Iris pigment epithelial cell (primary cell): Measurements from ENCODE around the gene KLC3.
"Not testable (repeated sequence)": the region's sequence is repeated elsewhere in the genome, so short reads cannot be mapped to it uniquely, and the experiment has no call there.

Experiments
- DNase-seq: peaks from one replicate; pipeline ENCODE4 v3.0.0-alpha.2; 2011; ENCODE audit warnings: low read depth

KLC3 gene

DNA sequence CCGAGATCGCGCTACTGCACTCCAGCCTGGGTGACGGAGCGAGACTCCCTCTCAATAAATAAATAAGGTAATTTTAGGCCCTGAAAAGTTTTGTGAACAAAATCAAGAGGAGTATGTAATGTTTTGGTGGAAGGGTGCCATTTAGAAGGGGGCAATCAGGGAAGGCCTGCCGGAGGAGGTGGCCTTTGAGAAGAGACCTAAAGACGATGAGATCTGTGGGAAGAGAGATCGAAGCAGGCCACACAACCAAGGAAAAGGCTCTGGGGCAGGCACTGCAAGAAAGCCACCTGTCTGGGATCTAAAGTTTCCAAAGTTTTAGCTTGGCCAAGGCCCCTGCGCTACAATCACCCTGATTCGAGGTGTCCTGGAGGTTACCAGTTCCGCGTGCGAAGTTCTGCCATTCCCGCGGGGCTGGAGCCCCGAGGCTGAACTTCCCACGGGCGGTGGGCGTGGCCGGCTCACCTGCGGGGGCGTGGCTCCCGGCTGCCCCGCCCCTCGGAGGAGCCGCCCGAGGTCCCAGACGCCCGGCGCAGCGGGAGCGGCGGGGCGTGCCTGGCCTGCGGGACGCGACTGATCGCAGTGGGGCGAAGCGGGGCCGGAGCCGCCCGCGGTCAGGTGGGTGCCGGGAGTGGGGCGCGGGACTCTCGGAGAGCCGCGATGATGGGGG, at the start of gene KLC3:
KLC3 (plus strand) TSS at position 519 of the 667 bp plus-strand sequence. CDS start 4,792 bp downstream, outside the sequence.
- DNase-seq = no peak

DNA sequence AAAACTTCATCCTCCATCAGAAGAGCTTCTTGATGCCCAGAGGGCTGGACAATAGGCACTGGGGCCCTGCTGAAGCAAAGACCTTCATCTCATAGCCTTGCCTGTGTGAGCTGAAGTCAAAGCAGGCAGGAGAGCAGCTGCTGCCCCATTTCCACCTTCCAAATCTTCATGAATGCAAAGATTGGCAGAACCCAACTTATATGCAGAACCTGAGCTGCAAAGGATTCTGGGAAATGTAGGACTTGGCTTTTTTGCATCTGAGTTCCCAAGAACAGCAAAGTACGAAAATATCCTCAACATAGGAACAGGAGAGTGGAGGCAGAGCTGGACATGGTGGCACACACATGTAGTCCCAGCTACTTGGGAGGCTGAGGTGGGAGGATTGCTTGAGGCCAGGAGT, 48.7 kb upstream of the KLC3 start:
- DNase-seq = no peak

DNA sequence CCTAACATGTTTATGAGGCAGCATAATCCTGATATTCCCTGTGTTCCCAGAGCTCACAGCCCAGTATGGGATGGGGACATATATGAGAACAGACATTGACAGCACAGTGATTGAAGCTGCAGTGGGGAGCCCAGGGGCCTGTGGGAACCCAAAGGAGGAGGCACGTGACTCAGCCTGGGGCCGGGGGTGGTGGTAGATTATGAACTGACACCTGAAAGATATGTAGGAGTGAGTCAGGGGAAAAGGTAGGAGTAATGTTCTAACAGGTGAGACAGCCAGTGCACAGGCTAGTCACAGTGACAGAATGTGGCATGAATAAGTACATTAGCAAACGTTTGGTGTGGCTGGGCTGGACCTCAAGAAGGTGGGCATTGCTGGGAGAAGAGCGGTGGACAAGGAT, 46.9 kb upstream of the KLC3 start:
- DNase-seq = no peak

DNA sequence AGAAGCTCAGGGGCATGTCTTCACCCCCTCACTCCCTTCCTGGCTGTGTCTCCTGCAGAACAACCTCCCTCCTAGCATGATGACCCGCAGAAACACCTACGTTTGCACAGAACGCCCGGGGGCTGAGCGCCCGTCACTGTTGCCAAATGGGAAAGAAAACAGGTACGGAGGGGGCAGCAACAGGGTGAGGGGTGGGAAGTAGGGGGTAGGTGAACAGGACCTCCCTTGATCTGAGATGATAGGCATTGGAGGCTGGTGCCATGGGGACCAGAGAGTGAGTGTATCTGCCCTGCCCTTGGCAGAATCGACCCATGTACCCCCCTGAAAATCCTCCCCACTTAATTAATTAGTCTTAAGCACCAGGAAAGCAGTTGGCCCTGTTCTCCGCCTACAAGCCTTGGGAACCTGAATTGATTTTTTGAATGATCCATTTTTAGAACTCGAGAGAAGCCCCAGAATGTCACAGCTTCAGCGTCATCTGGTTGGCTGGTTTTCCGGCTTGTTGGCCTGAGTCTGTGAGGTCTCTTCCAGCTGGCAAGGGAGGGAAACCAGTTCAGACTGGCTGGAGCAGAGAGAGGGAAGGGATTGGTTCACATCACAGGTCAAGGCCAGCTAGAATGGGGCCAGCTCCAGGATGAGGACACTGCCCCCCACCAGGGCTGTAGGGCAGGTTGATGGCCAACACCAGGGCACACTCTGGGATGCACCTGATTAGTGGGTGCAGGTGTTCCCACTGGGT, 46.1 kb upstream of the KLC3 start:
- no peak for DNase-seq

DNA sequence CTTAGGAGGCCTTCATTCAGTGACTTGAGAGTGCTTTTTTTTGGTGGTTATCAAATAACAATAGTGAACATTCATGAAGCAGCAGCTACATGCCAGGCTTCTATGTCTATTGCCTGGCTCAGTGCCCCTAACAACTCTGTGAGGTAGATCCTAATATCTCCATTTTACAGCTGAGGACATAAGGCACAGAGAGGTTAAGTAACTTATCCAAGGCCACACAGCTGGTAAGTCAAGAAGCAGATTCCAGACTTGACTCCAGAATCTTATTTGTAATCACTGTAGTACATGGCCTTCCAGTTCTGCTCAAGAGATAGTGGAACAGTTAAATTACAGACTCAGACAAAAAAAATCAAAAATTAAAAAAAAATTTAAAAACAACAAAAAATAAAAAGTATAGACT, 44.7 kb upstream of the KLC3 start:
- no peak for DNase-seq

DNA sequence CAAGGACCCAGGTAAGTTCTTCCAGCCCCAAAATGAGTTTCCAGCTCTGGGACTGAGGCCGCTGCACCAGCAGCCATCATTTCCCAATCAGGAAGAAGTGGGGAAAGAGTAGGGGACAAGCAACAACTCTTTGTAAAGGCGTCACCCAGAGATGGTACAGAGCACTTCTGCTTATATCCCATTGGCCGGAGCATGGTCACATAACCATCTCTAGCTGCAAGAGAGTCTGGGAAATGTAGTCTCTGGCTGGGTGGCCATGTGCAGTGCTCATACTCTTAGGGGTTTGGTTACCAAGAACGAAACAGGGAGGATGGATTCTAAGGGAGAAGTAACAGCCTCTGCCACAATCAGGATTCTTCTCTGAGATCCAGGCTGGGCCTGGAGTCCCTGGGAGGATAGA, 44.2 kb upstream of the KLC3 start:
- no peak for DNase-seq

DNA sequence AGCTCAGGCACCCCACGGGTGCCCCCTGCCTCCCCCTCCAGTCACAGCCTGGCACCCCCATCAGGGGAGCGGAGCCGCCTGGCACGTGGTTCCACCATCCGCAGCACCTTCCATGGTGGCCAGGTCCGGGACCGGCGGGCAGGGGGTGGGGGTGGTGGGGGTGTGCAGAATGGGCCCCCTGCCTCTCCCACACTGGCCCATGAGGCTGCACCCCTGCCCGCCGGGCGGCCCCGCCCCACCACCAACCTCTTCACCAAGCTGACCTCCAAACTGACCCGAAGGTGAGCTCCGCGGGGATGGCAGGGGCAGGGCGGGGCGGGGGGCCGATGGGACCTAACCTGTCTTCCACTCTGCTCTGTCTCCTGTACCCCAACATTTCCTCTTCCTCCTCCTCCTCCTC, 42.9 kb upstream of the KLC3 start:
- no peak for DNase-seq

DNA sequence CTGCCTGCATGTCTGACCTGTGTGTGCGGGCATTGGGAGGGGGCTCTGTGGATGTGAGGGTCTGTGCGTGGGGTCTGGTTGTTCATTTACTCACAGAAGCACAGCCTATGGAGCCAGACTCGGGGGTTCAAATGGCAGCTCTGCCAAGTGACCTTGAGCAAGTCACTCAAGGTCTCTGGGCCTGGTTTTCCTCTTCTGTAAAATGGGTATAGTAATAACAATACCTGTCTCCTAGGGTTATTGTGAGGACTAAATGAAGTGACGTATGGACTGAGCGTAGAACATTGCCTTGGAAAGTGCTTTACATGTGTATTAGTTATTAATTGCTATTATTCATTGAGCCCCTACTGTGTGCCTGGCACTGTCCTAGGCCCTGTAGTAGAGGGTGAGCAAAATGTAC, 42.3 kb upstream of the KLC3 start:
- no peak for DNase-seq

DNA sequence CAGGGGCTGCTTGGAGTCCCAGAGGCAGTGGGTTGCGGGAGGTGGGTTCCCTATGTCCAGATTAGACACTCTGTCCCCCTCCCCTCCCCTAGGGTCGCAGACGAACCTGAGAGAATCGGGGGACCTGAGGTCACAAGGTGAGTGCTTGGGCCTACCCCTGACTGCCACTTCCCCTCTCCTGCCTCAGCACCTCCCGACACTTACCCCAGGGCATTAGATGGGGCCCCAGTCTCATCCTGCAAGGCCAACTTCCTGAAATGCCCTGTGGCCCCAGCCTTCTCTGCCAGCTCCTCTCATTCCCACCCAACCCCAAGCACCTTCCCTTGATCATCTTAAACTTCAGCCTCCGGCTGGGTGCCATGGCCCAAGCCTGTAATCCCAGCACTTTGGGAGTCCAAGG, 40.8 kb upstream of the KLC3 start:
- no peak for DNase-seq

DNA sequence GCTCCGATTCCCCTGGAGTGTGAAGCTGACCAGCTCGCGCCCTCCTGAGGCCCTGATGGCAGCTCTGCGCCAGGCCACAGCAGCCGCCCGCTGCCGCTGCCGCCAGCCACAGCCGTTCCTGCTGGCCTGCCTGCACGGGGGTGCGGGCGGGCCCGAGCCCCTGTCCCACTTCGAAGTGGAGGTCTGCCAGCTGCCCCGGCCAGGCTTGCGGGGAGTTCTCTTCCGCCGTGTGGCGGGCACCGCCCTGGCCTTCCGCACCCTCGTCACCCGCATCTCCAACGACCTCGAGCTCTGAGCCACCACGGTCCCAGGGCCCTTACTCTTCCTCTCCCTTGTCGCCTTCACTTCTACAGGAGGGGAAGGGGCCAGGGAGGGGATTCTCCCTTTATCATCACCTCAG, 38.1 kb upstream of the KLC3 start:
- no peak for DNase-seq

DNA sequence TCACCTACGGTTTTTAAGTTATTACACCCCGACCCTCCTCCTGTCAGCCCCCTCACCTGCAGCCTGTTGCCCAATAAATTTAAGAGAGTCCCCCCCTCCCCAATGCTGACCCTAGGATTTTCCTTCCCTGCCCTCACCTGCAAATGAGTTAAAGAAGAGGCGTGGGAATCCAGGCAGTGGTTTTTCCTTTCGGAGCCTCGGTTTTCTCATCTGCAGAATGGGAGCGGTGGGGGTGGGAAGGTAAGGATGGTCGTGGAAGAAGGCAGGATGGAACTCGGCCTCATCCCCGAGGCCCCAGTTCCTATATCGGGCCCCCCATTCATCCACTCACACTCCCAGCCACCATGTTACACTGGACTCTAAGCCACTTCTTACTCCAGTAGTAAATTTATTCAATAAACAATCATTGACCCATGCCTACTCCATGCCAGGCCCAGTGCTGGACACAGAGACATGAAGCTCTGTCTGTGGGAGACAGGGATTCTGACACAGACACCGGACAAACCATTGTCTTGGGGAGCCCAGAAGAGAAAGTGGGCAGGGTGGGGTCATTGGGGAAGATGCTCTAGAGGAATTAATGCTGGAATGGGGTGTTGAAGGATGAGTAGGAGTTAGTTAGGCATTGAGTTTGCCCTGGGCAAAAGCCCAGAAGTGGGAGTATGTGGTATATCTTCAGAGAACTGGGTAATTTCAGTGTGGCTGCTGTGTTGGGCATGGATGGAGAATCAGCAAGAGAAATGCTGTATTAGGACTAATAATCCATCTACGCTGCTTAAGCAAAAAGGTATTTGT, 37.1 kb upstream of the KLC3 start:
- DNase-seq = no peak

DNA sequence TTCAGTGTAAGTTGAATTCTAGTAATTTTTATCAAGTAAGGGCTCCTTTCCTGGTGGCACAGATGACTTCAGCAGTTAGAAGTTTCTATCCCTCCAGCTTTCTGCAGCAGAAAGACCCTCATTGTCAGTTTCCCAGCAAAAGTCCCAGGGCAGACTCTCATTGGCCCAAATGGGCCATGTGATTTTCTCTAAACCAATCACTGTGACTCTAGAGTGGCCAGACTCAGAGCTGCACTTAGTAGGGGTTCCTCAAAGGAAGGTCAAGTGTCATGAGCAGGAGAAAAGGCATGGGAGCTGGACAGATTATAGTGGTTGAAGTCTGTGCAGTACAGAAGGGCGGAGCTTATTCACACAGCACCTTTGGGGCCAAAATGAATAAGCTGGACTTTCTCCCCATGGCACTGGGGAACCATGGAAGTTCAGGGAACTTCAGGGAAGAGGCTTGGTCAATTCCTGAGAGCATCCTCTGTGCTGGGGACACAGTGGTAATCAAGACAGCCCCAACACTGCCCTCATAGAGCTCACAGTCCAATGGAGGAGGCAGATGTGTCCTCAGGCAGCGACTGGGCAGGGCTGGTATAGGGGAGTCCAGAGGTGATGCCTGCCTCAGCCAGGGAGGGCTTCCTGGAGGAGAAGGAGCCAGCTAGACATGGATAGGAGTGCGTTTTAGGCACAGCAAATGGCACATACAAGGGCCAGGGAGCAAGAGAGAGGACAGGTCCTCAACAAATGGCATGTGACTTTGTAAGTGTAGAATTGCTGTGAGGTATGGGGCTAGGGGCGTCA, 36.2 kb upstream of the KLC3 start:
- no peak for DNase-seq

DNA sequence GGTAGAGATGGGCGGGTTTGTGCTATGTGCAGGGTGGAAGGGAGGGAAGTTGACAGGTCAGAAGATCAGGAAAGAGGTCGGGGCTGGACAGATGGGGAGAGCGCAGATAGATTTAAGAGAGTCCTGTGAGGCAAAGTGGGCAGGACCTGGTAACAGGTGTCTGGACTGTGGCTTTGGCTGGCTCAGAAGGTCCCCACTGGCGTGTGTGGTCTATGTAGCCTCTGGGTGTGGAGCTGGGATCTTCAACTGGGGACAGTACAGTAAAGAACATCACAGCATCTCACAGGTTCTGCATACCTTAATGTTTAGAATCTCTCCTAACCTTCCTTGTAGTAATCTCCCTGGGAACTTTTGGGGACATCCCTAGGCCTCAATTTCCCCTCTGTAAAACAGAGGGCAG, 35.5 kb upstream of the KLC3 start:
- no peak for DNase-seq

DNA sequence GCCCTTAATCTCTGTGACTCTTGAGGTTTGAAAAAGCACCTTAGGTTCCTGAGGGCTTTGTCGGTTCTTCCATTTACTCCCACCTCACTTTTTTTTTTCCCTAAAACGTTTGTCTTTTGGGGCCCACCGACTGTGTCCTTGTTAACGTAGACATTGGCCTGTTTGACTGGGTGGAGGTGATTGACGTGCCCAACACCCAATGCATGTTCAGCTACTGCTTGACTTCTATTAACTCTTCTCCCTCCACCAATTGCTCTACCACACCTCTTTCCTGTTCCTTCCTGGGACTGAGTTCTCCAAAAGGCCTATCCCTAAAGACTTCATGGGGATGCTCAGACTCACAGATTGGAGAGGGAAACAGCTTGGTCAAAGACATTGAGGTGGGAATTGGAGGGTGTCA, 35.1 kb upstream of the KLC3 start:
- peak; percentile 43 for DNase-seq

DNA sequence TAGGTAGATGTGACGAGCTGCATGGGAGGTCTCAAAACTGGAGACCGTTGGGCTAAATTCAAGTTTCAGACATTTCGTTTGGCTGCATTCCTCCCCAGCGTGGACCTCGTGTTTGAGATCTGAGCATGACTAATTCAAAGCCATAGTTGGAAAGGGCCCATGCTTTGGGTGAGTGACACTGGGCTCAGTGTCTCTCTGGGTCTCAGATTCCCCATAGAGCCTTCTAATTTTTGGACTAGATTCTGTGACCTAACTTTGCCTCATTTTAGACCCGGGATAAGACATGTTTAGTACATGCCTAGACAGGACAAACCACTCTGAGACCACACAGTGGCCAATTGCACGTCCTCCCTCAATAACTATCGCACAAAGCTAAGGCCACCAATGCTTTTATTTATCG, 34.5 kb upstream of the KLC3 start:
- no peak for DNase-seq

DNA sequence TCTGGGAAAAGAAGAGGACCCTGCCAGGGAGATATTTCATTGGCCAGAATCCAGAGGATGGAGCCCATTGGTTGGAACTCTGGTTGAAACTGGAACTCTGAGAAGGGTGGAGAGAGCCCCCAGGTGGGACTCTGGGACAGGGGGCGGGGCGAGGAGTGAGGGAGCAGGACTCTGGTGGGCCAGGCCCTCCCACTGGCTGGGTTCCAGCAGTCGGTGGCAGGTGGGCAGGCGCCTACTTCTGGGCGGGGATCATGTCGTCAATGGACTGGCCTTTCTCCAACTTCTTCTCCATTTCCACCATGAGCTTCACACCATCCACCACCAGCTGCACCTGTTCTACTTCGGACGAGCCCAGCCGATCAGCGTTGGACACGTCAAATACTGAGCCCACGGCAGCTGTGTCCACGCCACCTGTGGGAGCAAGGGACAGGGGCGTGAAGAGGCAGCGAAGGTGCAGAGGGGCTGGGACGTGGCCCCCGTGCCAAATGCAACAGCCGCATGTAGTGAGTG, 34.0 kb upstream of the KLC3 start:
- no peak for DNase-seq

DNA sequence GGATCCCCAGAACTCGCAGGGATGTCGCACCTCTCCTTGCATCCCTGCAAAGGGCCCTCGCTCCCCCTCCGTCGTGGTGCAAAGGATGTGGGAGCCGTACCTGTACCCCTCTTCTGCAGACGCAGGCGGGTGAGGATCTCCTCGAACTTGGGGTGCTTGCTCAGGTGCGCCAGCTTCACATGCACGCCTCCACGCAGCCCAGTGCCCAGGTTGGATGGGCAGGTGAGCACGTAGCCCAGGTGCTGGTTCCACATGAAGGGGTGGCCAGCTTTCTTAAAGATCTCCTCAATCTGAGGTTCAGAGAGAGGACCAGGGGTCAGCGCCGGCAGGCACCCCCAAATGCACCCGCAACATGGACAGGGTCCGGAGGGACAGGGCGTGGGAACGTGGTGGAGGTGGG, 33.2 kb upstream of the KLC3 start:
- no peak for DNase-seq

DNA sequence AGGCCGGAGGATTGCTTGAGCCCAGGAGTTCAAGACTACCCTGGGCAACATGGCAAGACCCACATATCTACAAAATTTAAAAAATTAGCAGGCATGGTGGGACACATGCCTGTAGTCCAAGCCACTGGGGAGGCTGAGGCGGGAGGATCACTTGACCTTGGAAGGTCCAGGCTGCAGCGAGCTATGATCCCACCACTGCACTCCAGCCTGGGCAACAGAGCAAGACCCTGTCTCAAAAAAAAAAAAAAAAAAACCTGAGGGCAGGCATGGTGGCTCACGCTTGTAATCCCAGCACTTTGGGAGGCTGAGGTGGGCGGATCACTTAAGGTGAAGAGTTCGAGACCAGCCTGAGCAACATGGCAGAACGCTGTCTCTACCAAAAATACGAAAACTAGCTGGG, 31.2 kb upstream of the KLC3 start:
- not testable (repeated sequence) for DNase-seq

DNA sequence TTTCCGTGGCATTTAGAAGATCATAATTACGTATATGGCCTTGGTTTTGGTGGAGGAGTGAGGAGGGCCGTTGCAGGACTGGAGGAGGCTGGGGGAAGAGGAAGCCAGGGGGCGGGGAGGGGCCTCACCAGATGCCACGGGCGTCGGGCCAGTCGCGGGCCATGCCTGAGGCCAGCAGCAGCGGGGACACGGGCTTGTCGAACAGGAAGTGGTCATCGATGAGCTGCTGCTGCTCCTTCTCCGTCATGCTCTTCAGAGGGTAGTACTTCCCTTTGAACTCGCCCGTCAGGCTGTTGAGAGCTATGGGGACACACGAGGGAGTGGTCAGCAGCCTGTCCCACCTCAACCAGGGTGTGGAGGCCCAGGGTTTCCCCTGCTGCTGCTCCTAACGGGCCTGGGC, 28.9 kb upstream of the KLC3 start:
- DNase-seq = no peak

DNA sequence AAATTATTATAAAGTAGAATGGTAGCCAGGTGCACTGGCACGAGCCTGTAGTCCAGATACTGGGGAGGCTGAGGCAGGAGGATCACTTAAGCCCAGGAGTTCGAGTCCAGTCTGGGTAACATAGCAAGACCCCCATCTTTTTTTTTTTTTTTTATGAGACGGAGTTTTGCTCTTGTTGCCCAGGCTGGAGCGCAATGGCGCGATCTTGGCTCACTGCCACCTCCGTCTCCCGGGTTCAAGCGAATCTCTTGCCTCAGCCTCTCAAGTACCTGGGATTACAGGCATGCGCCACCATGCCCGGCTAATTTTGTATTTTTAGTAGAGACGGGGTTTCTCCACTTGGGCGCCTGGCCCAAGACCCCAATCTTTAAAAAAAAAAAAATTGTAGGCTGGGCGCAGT, 28.3 kb upstream of the KLC3 start:
- DNase-seq = not testable (repeated sequence)

DNA sequence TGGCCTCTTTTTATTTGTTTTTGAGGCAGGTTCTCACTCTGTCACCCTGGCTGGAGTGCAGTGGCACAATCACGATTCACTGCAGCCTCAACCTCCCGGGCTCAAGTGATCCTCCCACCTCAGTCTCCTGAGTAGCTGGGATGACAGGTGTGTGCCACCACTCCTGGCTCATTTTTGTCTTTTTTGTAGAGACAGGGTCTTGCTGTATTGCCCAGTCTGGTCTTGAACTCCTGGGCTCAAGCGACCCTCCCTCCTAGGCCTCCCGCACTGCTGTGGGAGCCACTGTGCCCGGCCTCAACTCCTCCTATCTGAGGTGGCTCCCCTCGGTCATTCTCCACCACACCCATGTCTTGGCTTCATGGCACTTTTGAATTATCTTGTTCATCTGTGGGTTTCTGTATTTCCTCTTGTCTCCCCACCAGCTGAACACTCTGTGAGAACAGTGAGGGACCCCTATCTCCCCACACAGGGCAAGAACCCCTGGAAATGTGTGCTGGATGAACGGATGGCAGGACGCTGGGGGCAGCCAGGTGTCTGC, 25.8 kb upstream of the KLC3 start:
- no peak for DNase-seq

DNA sequence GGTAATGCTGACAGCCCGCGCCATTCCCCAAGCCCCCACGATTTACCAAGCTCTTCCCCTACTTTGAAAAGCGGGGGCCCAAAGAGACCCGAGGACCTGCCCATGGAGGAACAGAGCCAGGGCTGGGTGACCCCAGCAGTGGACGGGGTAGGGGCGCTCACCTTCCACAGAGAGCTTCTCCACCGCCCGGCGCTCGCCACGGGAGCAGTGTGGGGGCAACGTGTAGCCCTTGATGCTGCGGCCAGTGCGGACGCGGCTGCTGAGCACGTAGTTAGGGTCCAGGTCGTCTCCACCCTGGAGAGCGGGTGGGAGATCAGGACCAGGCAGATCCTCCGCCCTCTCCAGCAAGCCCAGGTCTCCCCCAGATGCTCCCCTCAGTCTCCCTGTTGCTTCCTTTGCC, 25.2 kb upstream of the KLC3 start:
- DNase-seq = no peak
